Lower lobe of right lung (tissue), 2 donors: ENCODE data around the gene SDC3. TPM values are rescaled to one million over a fixed set of nuclear protein-coding genes. Genes with fewer than 3 reads are reported as not detected.

Source experiments
- ATAC-seq, 2 donors: fragments of 200-7000 bp; cut with Tn5 transposase; one replicate each; pipeline ENCODE4 v1.9.1; 2020 to 2022; ENCODE audit warnings: mild to moderate bottlenecking in 2 of 2, moderate library complexity in 2 of 2
- DNase-seq: peaks from one replicate; pipeline ENCODE4 v3.0.0-alpha.2; 2020
- H3K27ac ChIP-seq: fragments of 200-600 bp; one replicate; pipeline ENCODE4 v1.8.0; 2022
- H3K27me3 ChIP-seq: fragments of 200-600 bp; one replicate; pipeline ENCODE4 v1.8.0; 2022; ENCODE audit warnings: low read depth
- H3K36me3 ChIP-seq: fragments of 200-600 bp; one replicate; pipeline ENCODE4 v1.8.0; 2022; ENCODE audit warnings: mild to moderate bottlenecking
- H3K4me1 ChIP-seq: fragments of 200-600 bp; one replicate; pipeline ENCODE4 v1.8.0; 2022
- H3K4me3 ChIP-seq: fragments of 200-600 bp; one replicate; pipeline ENCODE4 v1.8.0; 2022; ENCODE audit warnings: mild to moderate bottlenecking
- H3K9me3 ChIP-seq: fragments of 200-600 bp; one replicate; pipeline ENCODE4 v1.8.0; 2022
- CTCF ChIP-seq: fragments of 200-600 bp; IDR thresholded peaks from one replicate; pipeline ENCODE4 v1.8.0; 2022; ENCODE audit warnings: antibody characterized with exemption, mild to moderate bottlenecking
- intact Hi-C: fragments of 100-400 bp; cut with DNase I; formaldehyde crosslinking; loops from one replicate; pipeline ENCODE4 v1.11.0; 2022
- total RNA-seq: library from RNA; stranded (reverse); fragmentation: NEBNext Ultra II Directional; extraction: Animal tissue kit (Norgen Biotek cat#: 25700); gene quantifications from one replicate; pipeline ENCODE4 v1.2.1, GENCODE V29; 2021
- donor health status: DM: no; HTN: yes; CAD: no; lungs with severe emphysema.

The SDC3 gene
- total RNA-seq, 1 donor from 2014 or later = 43.5 TPM

- DNase-seq (no peak), ATAC-seq (no peak)
Observed at GRCh38 chr1:30930631-30931173, 22.1 kb upstream of the SDC3 start.

GRCh38 chr1:30929944-30930525, 21.5 kb upstream of the SDC3 start:
- no peaks in the 10 kb centered on the region for H3K9me3 ChIP-seq
- H3K4me1 ChIP-seq = no peaks in the 10 kb centered on the region
- TF ChIP-seq CTCF = no peak
- H3K4me3 ChIP-seq = no peak overlapping the region
- DNase-seq (no peak), ATAC-seq (peak; percentile 17 to 37)
- H3K27ac ChIP-seq = no peak overlapping the region
- peaks cover 43% of the 10 kb centered on the region for H3K36me3 ChIP-seq
- intact Hi-C loops = no loop called here
- H3K27me3 ChIP-seq = no peaks in the 10 kb centered on the region

More at GRCh38 chr1:30930631-30931173, 22.1 kb upstream of the SDC3 start:
- H3K27ac ChIP-seq = no peak overlapping the region
- no peak for TF ChIP-seq CTCF
- H3K4me3 ChIP-seq = no peak overlapping the region
- intact Hi-C loops = no loop called here
- H3K4me1 ChIP-seq = no peaks in the 10 kb centered on the region
- no peaks in the 10 kb centered on the region for H3K9me3 ChIP-seq
- H3K27me3 ChIP-seq = no peaks in the 10 kb centered on the region
- peaks cover 47% of the 10 kb centered on the region for H3K36me3 ChIP-seq

GRCh38 chr1:30929135-30929889, 20.8 kb upstream of the SDC3 start:
- DNase-seq = no peak
- intact Hi-C loops = no loop called here
- H3K27ac ChIP-seq = no peak overlapping the region
- peak; percentile 66 for TF ChIP-seq CTCF
- no peaks in the 10 kb centered on the region for H3K9me3 ChIP-seq
- peak; percentile 84 to 88 for ATAC-seq
- no peaks in the 10 kb centered on the region for H3K27me3 ChIP-seq
- H3K36me3 ChIP-seq = peaks cover 35% of the 10 kb centered on the region
- no peak overlapping the region for H3K4me3 ChIP-seq
- no peaks in the 10 kb centered on the region for H3K4me1 ChIP-seq

GRCh38 chr1:30928789-30929134, 20.2 kb upstream of the SDC3 start:
- Histone ChIP-seq H3K27me3 (no peaks in the 10 kb centered on the region), H3K4me1 (no peaks in the 10 kb centered on the region), H3K27ac (no peak overlapping the region), H3K36me3 (peaks cover 30% of the 10 kb centered on the region), H3K4me3 (no peak overlapping the region), H3K9me3 (no peaks in the 10 kb centered on the region)
- ATAC-seq (no peak), DNase-seq (no peak)
- no peak for TF ChIP-seq CTCF
- intact Hi-C loops = no loop called here

GRCh38 chr1:30928171-30928570, 19.6 kb upstream of the SDC3 start:
- H3K4me1 ChIP-seq = no peaks in the 10 kb centered on the region
- intact Hi-C loops = no loop called here
- no peak for TF ChIP-seq CTCF
- no peak overlapping the region for H3K4me3 ChIP-seq
- no peaks in the 10 kb centered on the region for H3K27me3 ChIP-seq
- no peak overlapping the region for H3K27ac ChIP-seq
- H3K36me3 ChIP-seq = peaks cover 25% of the 10 kb centered on the region
- ATAC-seq (no peak), DNase-seq (no peak)
- H3K9me3 ChIP-seq = no peaks in the 10 kb centered on the region
